DMS153 (cell line): Measurements from ENCODE around the gene LEP.
"Not testable (repeated sequence)": the region's sequence is repeated elsewhere in the genome, so short reads cannot be mapped to it uniquely, and the experiment has no call there.

Source experiments
- DNase-seq: peaks from one replicate; lab custom pipeline; 2025; lab: John Stamatoyannopoulos, UW

LEP gene

GRCh38 chr7:128210590-128211570 lies 30.2 kb upstream of the LEP start:
- no peak for DNase-seq

DNA sequence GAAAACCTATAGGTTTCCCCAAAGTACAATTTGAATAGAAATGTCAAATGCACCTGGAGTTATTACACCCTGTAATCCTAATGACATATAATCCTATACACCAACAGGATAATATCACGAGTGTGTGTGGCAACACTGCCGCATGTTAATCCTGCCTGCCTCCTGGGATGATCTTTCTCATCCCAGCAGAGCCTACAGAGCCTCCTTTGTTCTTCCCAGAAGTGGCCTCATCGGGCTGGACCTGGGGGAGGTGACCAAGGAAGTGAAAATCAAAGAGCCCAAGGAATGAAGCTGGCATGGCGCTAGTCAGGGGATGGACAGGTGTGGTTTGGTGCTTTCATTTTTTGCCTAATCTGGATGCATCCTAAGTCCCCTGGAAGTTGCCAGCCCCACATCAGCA lies 29.5 kb upstream of the LEP start:
- DNase-seq: no peak

GRCh38 chr7:128214463-128214862 lies 26.6 kb upstream of the LEP start:
- no peak for DNase-seq

DNA sequence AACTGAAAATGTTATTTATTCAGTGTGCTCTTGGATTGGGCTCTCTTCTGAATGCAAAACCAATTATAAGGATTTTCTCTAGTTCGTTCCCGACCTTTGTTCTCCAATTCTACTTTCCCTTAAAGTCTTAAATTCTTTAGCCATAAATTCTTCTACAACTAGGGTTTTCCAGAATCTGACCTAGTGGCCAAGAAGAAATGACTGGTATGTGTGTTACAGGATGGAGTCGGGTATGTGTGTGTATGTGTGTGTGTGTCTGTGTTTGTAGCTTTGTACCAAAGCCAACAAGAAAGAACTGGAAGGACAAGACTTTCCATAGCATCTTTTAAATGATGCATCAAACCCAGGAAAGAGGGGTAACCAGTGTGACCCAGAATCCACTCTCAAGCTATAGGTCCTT lies 25.8 kb upstream of the LEP start:
- no peak for DNase-seq

- no peak for DNase-seq
Measured at GRCh38 chr7:128215739-128216138, 25.3 kb upstream of the LEP start.

- DNase-seq: no peak
Measured at GRCh38 chr7:128217030-128217805, 23.9 kb upstream of the LEP start.

- no peak for DNase-seq
Measured at GRCh38 chr7:128217967-128218652, 23.0 kb upstream of the LEP start.

- no peak for DNase-seq
Measured at GRCh38 chr7:128219636-128220035, 21.4 kb upstream of the LEP start.

DNA sequence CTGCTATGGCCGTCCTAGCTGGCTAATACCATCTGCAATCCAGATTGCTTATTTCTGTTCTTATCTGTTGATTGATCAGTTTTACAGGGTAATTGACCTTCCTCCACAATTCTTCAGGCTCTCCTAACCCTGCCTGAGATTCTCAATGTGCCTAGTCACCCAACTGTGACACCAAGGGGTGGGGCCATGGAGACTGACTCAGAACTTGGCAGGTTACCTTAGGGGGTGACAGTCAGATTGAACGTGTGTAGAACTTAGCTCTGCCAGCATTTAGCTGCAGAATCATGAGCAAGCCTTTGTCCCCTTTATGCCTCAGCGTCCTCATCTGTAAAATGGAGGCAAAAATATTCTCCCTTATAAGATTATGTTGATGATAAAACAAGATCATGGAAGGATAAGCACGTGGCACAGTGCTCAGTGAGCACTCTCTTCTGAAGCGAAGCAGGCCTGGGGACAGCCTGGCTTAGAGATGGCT lies 19.1 kb upstream of the LEP start:
- DNase-seq: no peak

GRCh38 chr7:128226132-128226980 lies 14.7 kb upstream of the LEP start:
- DNase-seq: no peak

- DNase-seq: no peak
Measured at GRCh38 chr7:128227271-128227670, 13.8 kb upstream of the LEP start.

GRCh38 chr7:128231021-128231420 lies 10.1 kb upstream of the LEP start:
- no peak for DNase-seq

- DNase-seq: no peak
Measured at GRCh38 chr7:128231677-128232076, 9.4 kb upstream of the LEP start.

DNA sequence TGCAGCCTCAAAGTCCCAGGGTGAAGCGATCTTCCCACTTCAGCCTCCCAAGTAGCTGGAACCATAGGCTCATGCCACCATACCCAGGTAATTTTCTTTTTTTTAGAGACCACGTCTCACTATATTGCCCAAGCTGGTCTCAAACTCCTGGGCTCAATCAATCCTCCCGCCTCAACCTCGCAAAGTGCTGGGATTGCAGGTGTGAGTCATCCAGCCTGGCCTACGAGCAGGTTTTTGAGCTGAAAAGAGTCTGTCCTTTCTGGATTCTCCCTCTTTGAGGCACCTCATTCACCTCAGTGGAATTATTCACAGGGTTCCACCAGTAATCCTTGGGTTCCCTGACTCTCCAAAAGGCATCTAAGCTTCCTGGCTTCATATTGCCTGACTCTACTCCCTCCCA lies 7.6 kb upstream of the LEP start:
- DNase-seq: no peak

- DNase-seq: no peak
Measured at GRCh38 chr7:128234476-128235026, 6.5 kb upstream of the LEP start.

DNA sequence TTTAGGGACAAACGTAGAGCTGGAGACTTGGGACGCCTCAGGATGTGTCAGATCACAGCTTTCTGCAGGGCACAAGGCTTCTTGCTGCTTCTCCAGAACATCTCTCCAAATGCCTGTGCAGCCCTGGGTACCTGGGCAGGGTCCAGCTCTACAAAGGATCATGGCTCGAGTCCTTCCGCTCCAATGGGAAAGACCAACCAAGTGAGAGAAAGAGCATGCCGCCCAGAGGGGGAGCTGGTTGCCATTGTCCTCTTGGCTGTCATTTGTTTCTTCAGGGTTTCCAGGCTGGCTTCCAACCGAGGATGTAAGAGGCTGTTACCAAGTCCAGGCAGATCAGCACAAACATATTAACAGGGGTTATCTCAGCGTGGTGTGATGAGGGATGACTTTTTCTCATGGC lies 5.6 kb upstream of the LEP start:
- DNase-seq: no peak

GRCh38 chr7:128236924-128237586 lies 4.0 kb upstream of the LEP start:
- no peak for DNase-seq

DNA sequence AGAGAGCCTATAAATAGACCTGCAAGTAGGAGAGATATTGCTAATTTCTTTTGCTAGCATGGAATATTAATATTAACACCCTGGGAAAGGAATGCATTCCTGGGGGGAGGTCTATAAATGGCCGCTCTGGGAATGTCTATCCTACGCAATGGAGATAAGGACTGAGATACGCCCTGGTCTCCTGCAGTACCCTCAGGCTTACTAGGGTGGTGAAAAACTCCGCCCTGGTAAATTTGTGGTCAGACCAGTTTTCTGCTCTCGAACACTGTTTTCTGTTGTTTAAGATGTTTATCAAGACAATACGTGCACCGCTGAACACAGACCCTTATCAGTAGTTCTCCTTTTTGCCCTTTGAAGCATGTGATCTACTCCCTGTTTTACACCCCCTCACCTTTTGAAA lies 1.9 kb upstream of the LEP start:
- not testable (repeated sequence) for DNase-seq

GRCh38 chr7:128242661-128243060 lies 1.6 kb downstream of the LEP start:
- no peak for DNase-seq

- DNase-seq: no peak
Measured at GRCh38 chr7:128243273-128243672, 2.2 kb downstream of the LEP start.

- no peak for DNase-seq
Measured at GRCh38 chr7:128244861-128245260, 3.8 kb downstream of the LEP start.
